ENCODE results near the gene JDP2. TPM values are rescaled to one million over a fixed set of nuclear protein-coding genes. Genes with fewer than 3 reads are reported as not detected.

Gene JDP2
- total RNA-seq, 2 donors from 2014 or later = 15.7 to 23.1 TPM

DNA sequence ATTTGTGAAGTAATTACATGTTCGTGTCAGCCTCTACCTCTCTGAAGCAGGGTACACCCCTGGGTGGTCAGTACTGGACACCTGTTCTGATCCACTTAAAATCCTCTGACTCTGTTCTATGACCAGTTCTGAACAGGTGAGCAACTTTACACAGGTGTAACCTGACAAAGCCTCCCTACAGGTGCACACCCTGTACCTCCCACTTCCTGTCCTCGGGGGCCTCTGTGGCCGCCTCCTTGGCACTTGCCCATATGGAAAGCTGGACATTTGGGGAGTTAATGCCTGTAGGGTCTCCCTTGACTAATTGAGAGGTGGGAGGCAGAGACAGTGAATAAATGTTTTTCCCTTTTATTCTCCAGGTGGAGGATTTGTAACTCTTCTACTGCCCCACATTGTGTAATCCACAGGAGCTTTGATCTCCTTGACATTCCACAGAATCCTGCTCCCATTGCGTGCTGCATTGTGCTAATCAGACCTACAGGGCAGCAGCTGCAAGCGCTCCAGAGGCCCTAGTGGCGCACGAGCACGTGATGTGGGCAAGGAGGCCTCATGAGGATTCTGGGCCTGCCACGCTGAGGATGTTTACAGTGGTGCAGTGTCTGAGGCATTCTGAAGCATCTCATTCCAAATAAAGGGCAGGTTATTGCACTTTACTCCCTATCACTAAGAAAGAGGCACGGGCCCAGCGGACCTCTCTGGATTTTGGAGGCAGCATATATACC is 48.6 kb downstream of the JDP2 start:
- 88 to 96% methylated on average over 5 to 11 of the region's 11 CpGs for WGBS, 2 experiments (ENCODE audit: insufficient coverage in 1 of 2, insufficient read length in 1 of 2)
- H3K4me1 Mint-ChIP-seq = peaks cover 3% of the 10 kb centered on the region
- TF ChIP-seq, protein P1, sequence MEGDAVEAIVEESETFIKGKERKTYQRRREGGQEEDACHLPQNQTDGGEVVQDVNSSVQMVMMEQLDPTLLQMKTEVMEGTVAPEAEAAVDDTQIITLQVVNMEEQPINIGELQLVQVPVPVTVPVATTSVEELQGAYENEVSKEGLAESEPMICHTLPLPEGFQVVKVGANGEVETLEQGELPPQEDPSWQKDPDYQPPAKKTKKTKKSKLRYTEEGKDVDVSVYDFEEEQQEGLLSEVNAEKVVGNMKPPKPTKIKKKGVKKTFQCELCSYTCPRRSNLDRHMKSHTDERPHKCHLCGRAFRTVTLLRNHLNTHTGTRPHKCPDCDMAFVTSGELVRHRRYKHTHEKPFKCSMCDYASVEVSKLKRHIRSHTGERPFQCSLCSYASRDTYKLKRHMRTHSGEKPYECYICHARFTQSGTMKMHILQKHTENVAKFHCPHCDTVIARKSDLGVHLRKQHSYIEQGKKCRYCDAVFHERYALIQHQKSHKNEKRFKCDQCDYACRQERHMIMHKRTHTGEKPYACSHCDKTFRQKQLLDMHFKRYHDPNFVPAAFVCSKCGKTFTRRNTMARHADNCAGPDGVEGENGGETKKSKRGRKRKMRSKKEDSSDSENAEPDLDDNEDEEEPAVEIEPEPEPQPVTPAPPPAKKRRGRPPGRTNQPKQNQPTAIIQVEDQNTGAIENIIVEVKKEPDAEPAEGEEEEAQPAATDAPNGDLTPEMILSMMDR (conservative IDR thresholded peaks at IDR 0.05) = peak; percentile 34
- Histone ChIP-seq H3K9me3 (ENCODE audit: control insufficient read depth, low read length) (no peaks in the 10 kb centered on the region), H3K4me3 (ENCODE audit: low read length) (no peak overlapping the region), H3K27ac (ENCODE audit: low read depth, low read length) (no peak overlapping the region), H3K9ac (ENCODE audit: extremely low read depth, low read length, poor library complexity, severe bottlenecking) (no peak overlapping the region), H3K27me3 (ENCODE audit: control insufficient read depth, insufficient read depth, low read length, poor library complexity, severe bottlenecking) (no peaks in the 10 kb centered on the region), H3K4me1 (ENCODE audit: control insufficient read depth, insufficient read depth, low read length) (no peaks in the 10 kb centered on the region), H3K36me3 (ENCODE audit: control insufficient read depth, insufficient read depth, low read length) (peaks cover 6% of the 10 kb centered on the region)
- peak overlapping the region; percentile 62 for H3K27ac Mint-ChIP-seq
- H3K36me3 Mint-ChIP-seq (ENCODE audit: low read depth) = peaks cover 2% of the 10 kb centered on the region
- no peaks in the 10 kb centered on the region for H3K9me3 Mint-ChIP-seq
- no peak overlapping the region for H3K4me3 Mint-ChIP-seq
- DNase-seq = peak; percentile 61
- no peaks in the 10 kb centered on the region for H3K27me3 Mint-ChIP-seq (ENCODE audit: insufficient read depth)

GRCh38 chr14:75477881-75478280 is 50.1 kb downstream of the JDP2 start:
- TF ChIP-seq, protein P1 (conservative IDR thresholded peaks at IDR 0.05) = no peak
- H3K4me3 Mint-ChIP-seq = no peak overlapping the region
- no peak overlapping the region for H3K4me3 ChIP-seq (ENCODE audit: low read length)
- H3K9me3 Mint-ChIP-seq = no peaks in the 10 kb centered on the region
- 93 to 100% methylated on average over 1 to 5 of the region's 5 CpGs for WGBS, 2 experiments (ENCODE audit: insufficient coverage in 1 of 2, insufficient read length in 1 of 2)
- H3K4me1 ChIP-seq (ENCODE audit: control insufficient read depth, insufficient read depth, low read length) = no peaks in the 10 kb centered on the region
- no peaks in the 10 kb centered on the region for H3K36me3 ChIP-seq (ENCODE audit: control insufficient read depth, insufficient read depth, low read length)
- no peaks in the 10 kb centered on the region for H3K9me3 ChIP-seq (ENCODE audit: control insufficient read depth, low read length)
- no peak for DNase-seq
- H3K27me3 Mint-ChIP-seq (ENCODE audit: insufficient read depth) = no peaks in the 10 kb centered on the region
- H3K4me1 Mint-ChIP-seq = peaks cover 3% of the 10 kb centered on the region
- no peaks in the 10 kb centered on the region for H3K36me3 Mint-ChIP-seq (ENCODE audit: low read depth)
- H3K27ac Mint-ChIP-seq = no peak overlapping the region
- H3K9ac ChIP-seq (ENCODE audit: extremely low read depth, low read length, poor library complexity, severe bottlenecking) = no peak overlapping the region
- no peak overlapping the region for H3K27ac ChIP-seq (ENCODE audit: low read depth, low read length)
- H3K27me3 ChIP-seq (ENCODE audit: control insufficient read depth, insufficient read depth, low read length, poor library complexity, severe bottlenecking) = no peaks in the 10 kb centered on the region

- H3K9me3 ChIP-seq (ENCODE audit: control insufficient read depth, low read length) = no peaks in the 10 kb centered on the region
- H3K27me3 Mint-ChIP-seq (ENCODE audit: insufficient read depth) = no peaks in the 10 kb centered on the region
- peak; percentile 64 for DNase-seq
- no peaks in the 10 kb centered on the region for H3K36me3 Mint-ChIP-seq (ENCODE audit: low read depth)
- H3K9me3 Mint-ChIP-seq = no peaks in the 10 kb centered on the region
- WGBS, 2 experiments (ENCODE audit: insufficient coverage in 1 of 2, insufficient read length in 1 of 2) = 48 to 56% methylated on average over 5 to 11 of the region's 11 CpGs
- TF ChIP-seq, protein P1 (conservative IDR thresholded peaks at IDR 0.05) = no peak
- H3K9ac ChIP-seq (ENCODE audit: extremely low read depth, low read length, poor library complexity, severe bottlenecking) = no peak overlapping the region
- H3K36me3 ChIP-seq (ENCODE audit: control insufficient read depth, insufficient read depth, low read length) = no peaks in the 10 kb centered on the region
- H3K4me3 Mint-ChIP-seq = no peak overlapping the region
- no peak overlapping the region for H3K4me3 ChIP-seq (ENCODE audit: low read length)
- H3K4me1 Mint-ChIP-seq = peaks cover 3% of the 10 kb centered on the region
- no peaks in the 10 kb centered on the region for H3K4me1 ChIP-seq (ENCODE audit: control insufficient read depth, insufficient read depth, low read length)
- no peak overlapping the region for H3K27ac ChIP-seq (ENCODE audit: low read depth, low read length)
- no peaks in the 10 kb centered on the region for H3K27me3 ChIP-seq (ENCODE audit: control insufficient read depth, insufficient read depth, low read length, poor library complexity, severe bottlenecking)
- H3K27ac Mint-ChIP-seq = no peak overlapping the region
Measured at GRCh38 chr14:75479770-75480600, 52.2 kb downstream of the JDP2 start.

Data from endodermal cell (in vitro differentiated cells).